K562 (cell line): ENCODE results near the gene DSCAM. TPM values are rescaled to one million over a fixed set of nuclear protein-coding genes. Genes with fewer than 3 reads are reported as not detected.

Source experiments
- ATAC-seq: fragments of 200-7000 bp; cut with Tn5 transposase; 3 replicates; pipeline ENCODE4 v1.9.1; 2020; ENCODE audit warnings: moderate library complexity
- BruUV-seq: library from RNA; stranded (reverse); fragments of 400-500 nt; replicated peaks from 2 replicates; lab custom pipeline; 2021; lab: Mats Ljungman, UMichigan
- CTCF ChIA-PET: fragments of 300-600 bp; formaldehyde crosslinking; extraction: SDS; loops from one replicate; lab custom pipeline; 2021; ENCODE audit warnings: low intra/inter-chr PET ratio; lab: Yijun Ruan, JAX
- POLR2A ChIA-PET: fragments of 300-600, 350-650 bp; sonication (Branson Sonifier 250); formaldehyde crosslinking; extraction: SDS; loops from one replicate; lab custom pipeline; 2021; ENCODE audit warnings: antibody characterized with exemption, inconsistent platforms; lab: Yijun Ruan, JAX
- DNase-seq, 4 experiments: peaks; one replicate each; pipeline versions ENCODE4 v3.0.0 to v3.0.0-alpha.2; 2011 to 2018; ENCODE audit warnings: low spot score in 3 of 4, mixed read lengths in 3 of 4; ENCODE audit errors: extremely low read depth in 1 of 4
- FAIRE-seq: peaks from 2 replicates; lab custom pipeline; 2011; peaks lifted over from hg19 to GRCh38; lab: Jason Lieb, UNC
- H2AFZ ChIP-seq: 2 replicates; pipeline ENCODE4 v1.6.0; 2011; ENCODE audit warnings: low read depth, low read length, control low read depth, inconsistent platforms
- H3K27ac ChIP-seq: fragments of 200-600 bp; 3 replicates; pipeline ENCODE4 v1.8.0; 2011; ENCODE audit warnings: low read depth, mild to moderate bottlenecking, control low read depth, inconsistent platforms, low read length, moderate library complexity, mixed read lengths; ENCODE audit errors: extremely low read depth
- H3K27me3 ChIP-seq, 2 experiments: fragments of 300-600 bp in 1 of 2; 2 replicates in 1 of 2; 3 replicates in 1 of 2; pipeline versions ENCODE4 v1.6.0 to v1.8.0; 2011; ENCODE audit warnings: inconsistent platforms in 2 of 2, low read length in 2 of 2, mild to moderate bottlenecking in 1 of 2, mixed read lengths in 1 of 2, moderate library complexity in 1 of 2; ENCODE audit not compliant: control insufficient read depth in 2 of 2, insufficient read depth in 2 of 2
- H3K36me3 ChIP-seq: fragments of 300-600 bp; 3 replicates; pipeline ENCODE4 v1.8.0; 2011; ENCODE audit warnings: mild to moderate bottlenecking, low read length, inconsistent platforms; ENCODE audit not compliant: control insufficient read depth, insufficient read depth
- H3K4me1 ChIP-seq, 2 experiments: fragments of 200-600 bp in 1 of 2; replicated peaks in 1 of 2; 2 replicates in 1 of 2; 3 replicates in 1 of 2; pipeline versions ENCODE4 v1.5.1 to v1.8.0; 2011; ENCODE audit warnings: inconsistent platforms in 2 of 2, low read length in 2 of 2, mild to moderate bottlenecking in 1 of 2, mixed read lengths in 1 of 2, moderate library complexity in 1 of 2; ENCODE audit not compliant: control insufficient read depth in 2 of 2, insufficient read depth in 2 of 2
- H3K4me2 ChIP-seq: 2 replicates; pipeline ENCODE4 v1.6.1; 2011; ENCODE audit warnings: low read length, control low read depth, inconsistent platforms, mixed read lengths; ENCODE audit not compliant: insufficient read depth
- H3K4me3 ChIP-seq: fragments of 200-600 bp; sonication (generic), shearing (Covaris generic); 2 replicates; pipeline ENCODE4 v1.5.1; 2016; ENCODE audit warnings: control low read depth, inconsistent platforms
- H3K79me2 ChIP-seq: fragments of 200-600 bp; 3 replicates; pipeline ENCODE4 v1.8.0; 2011; ENCODE audit warnings: low read length, inconsistent platforms; ENCODE audit not compliant: control insufficient read depth, insufficient read depth
- H3K9ac ChIP-seq, 2 experiments: 2 replicates each; pipeline versions ENCODE4 v1.6.0 to v1.6.1; 2011; ENCODE audit warnings: low read depth in 2 of 2, low read length in 2 of 2, control low read depth in 1 of 2, inconsistent platforms in 1 of 2, mild to moderate bottlenecking in 1 of 2, mixed read lengths in 1 of 2; ENCODE audit not compliant: insufficient read depth in 1 of 2
- H3K9me1 ChIP-seq: one replicate; pipeline ENCODE4 v1.6.0; 2011; ENCODE audit warnings: inconsistent platforms, mild to moderate bottlenecking, low read length, moderate library complexity; ENCODE audit not compliant: control insufficient read depth, insufficient read depth
- H3K9me3 ChIP-seq: replicated peaks from 2 replicates; pipeline ENCODE4 v1.5.1; 2011; ENCODE audit warnings: low read depth, low read length, inconsistent platforms; ENCODE audit not compliant: control insufficient read depth, insufficient read depth
- H4K20me1 ChIP-seq: replicated peaks from 2 replicates; pipeline ENCODE4 v1.6.1; 2011; ENCODE audit warnings: low read length, inconsistent platforms, mixed read lengths; ENCODE audit not compliant: control insufficient read depth, insufficient read depth
- ATF1 ChIP-seq, 2 experiments: fragments of 450-650 bp in 1 of 2; IDR thresholded peaks; 2 replicates each; pipeline ENCODE4 v1.6.1; 2016; ENCODE audit warnings: missing compliant biosample characterization in 1 of 2, missing genetic modification characterization in 1 of 2
- CEBPG ChIP-seq, 3 experiments: fragments of 200-800 bp in 1 of 3; sonication (Bioruptor generic) in 1 of 3; sonication (generic) in 1 of 3; formaldehyde crosslinking in 1 of 3; IDR thresholded peaks in 2 of 3; conservative IDR thresholded peaks in 1 of 3; 2 replicates each; pipeline versions ENCODE4 v1.6.1 to v1.8.0; 2016 to 2022; ENCODE audit warnings: missing compliant biosample characterization in 2 of 3, missing genetic modification characterization in 2 of 3, mild to moderate bottlenecking in 1 of 3, missing genetic modification reagents in 1 of 3
- FOXK1 ChIP-seq: sonication (generic); formaldehyde crosslinking; IDR thresholded peaks from 2 replicates; pipeline ENCODE4 v1.8.0; 2022; ENCODE audit warnings: missing genetic modification reagents, mild to moderate bottlenecking, borderline replicate concordance
- MCM5 ChIP-seq: fragments of 450-650 bp; IDR thresholded peaks from 2 replicates; pipeline ENCODE4 v1.6.1; 2016; ENCODE audit warnings: low read depth
- PYGO2 ChIP-seq: fragments of 450-650 bp; IDR thresholded peaks from 2 replicates; pipeline ENCODE4 v1.6.1; 2016; ENCODE audit warnings: mild to moderate bottlenecking, missing genetic modification characterization, moderate library complexity, missing compliant biosample characterization
- SMAD2 ChIP-seq: fragments of 150-350 bp; IDR thresholded peaks from 2 replicates; pipeline ENCODE4 v1.6.1; 2014; ENCODE audit warnings: low read depth, mild to moderate bottlenecking, low read length
- SNRNP70 ChIP-seq: fragments of 200-400 bp; formaldehyde crosslinking; optimal IDR thresholded peaks from 2 replicates; pipeline ENCODE3; 2017; ENCODE audit warnings: low read depth, low read length
- TEAD4 ChIP-seq, 2 experiments: sonication (generic) in 1 of 2; formaldehyde crosslinking in 1 of 2; IDR thresholded peaks; 2 replicates each; pipeline versions ENCODE4 v1.6.1 to v1.8.0; 2012 to 2022; ENCODE audit warnings: borderline replicate concordance in 1 of 2, inconsistent platforms in 1 of 2, low read length in 1 of 2, mild to moderate bottlenecking in 1 of 2, missing genetic modification reagents in 1 of 2
- ZNF12 ChIP-seq: sonication (generic); formaldehyde crosslinking; IDR thresholded peaks from 2 replicates; pipeline ENCODE4 v1.4.0; 2020; ENCODE audit warnings: mild to moderate bottlenecking, missing genetic modification reagents
- ZNF408 ChIP-seq: fragments of 250-450 bp; sonication (Bioruptor Pico); IDR thresholded peaks from 2 replicates; pipeline ENCODE4 v1.4.0; 2020; ENCODE audit warnings: low read depth, mild to moderate bottlenecking, moderate library complexity
- ZNF778 ChIP-seq: fragments of 450-650 bp; formaldehyde crosslinking; IDR thresholded peaks from 2 replicates; pipeline ENCODE4 v1.4.0; 2020; ENCODE audit warnings: mild to moderate bottlenecking, moderate library complexity
- WGBS: fragments of 100-300 bp; shearing (Covaris generic); methylation state at CpG from one replicate; pipeline ENCODE4 v1.1.6; 2016; ENCODE audit warnings: low coverage, mixed read lengths; ENCODE audit not compliant: insufficient coverage; ENCODE audit errors: missing lambda C conversion rate; 5-methylcytosine and 5-hydroxymethylcytosine counted together
- in situ Hi-C: fragments of 300-500 bp; cut with MboI; formaldehyde crosslinking; loops from 4 replicates; pipeline ENCODE4 v1.15.0; 2018; ENCODE audit warnings: inconsistent platforms, mixed read lengths
- intact Hi-C: fragments of 100-400 bp; cut with micrococcal nuclease; formaldehyde crosslinking; loops from 2 replicates; pipeline ENCODE4 v1.14.2; 2022
- polyA plus RNA-seq, 8 experiments: library from polyadenylated mRNA; depleted of rRNA in 4 of 8; stranded (reverse) in 5 of 8; unstranded in 3 of 8; fragments of >200 nt; fragmentation: Nextera tagmentation in 2 of 8; fragmentation: Illumina TruSeq in 1 of 8; extraction: Ambion mirVana in 2 of 8; extraction: Trizol in 1 of 8; gene quantifications; 2 replicates each; pipeline versions ENCODE4 v1.2.1 to v1.2.3, GENCODE V29; 2011 to 2014; ENCODE audit warnings: inconsistent platforms in 1 of 8, missing spikeins in 1 of 8
- total RNA-seq, 7 experiments: library from RNA; depleted of rRNA in 6 of 7; stranded (reverse); fragments of >200 nt in 6 of 7; fragmentation: Illumina TruSeq in 2 of 7; extraction: Trizol in 2 of 7; gene quantifications; 2 replicates each; pipeline versions ENCODE4 v1.2.1 to v1.2.3, GENCODE V29; 2011 to 2021; ENCODE audit warnings: low replicate concordance in 1 of 7
- TF ChIP-seq, protein P1 (sequence below): fragments of 450-650 bp; formaldehyde crosslinking; IDR thresholded peaks from 2 replicates; pipeline ENCODE4 v1.4.0; 2022; ENCODE audit warnings: missing genetic modification characterization
- TF ChIP-seq, protein P2 (sequence below): fragments of 450-650 bp; IDR thresholded peaks from 2 replicates; pipeline ENCODE4 v1.6.1; 2014; ENCODE audit warnings: low read depth, mild to moderate bottlenecking, moderate library complexity, borderline replicate concordance
- TF ChIP-seq, protein P3 (sequence below): sonication (generic); formaldehyde crosslinking; IDR thresholded peaks from 2 replicates; pipeline ENCODE4 v1.8.0; 2022; ENCODE audit warnings: mild to moderate bottlenecking, missing genetic modification reagents
- TF ChIP-seq, protein P4 (sequence below): sonication (generic); formaldehyde crosslinking; IDR thresholded peaks from 2 replicates; pipeline ENCODE4 v1.5.0; 2020; ENCODE audit warnings: missing genetic modification reagents

Gene DSCAM
- total and polyA plus RNA-seq, 9 of the 15 experiments (the other 6 are each of a cell fraction or from before 2014, with no cell fraction given): not detected

DNA sequence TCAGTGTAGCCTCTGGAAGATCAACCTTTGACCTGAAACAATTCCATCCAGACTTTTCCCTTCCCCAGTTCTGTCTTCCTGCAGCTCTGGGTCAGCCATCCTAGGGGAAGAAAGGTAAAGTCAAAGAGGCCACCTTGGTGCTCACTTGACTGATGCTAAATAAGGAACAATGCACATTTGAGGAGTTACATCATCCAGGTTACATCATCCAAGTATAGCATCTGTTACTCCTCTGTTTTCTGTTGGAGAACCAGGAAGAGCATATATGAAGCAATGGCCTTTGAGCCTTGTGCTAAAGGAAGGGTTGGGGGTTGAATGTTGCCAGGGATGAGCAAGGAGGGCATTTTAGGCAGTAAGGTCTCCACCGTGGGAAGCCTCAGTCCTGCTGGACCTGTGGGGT is 3.1 kb upstream of the DSCAM start (continued):
- TF ChIP-seq CEBPG (CRISPR knock-in tag; IDR thresholded peaks at IDR 0.05) (no peak), CEBPG (tag; conservative IDR thresholded peaks at IDR 0.05 in 1 of 2, IDR thresholded peaks at IDR 0.05 in 1 of 2) (no peak), SNRNP70 (no peak), SMAD2 (no peak), ZNF778 (no peak), FOXK1 (CRISPR knock-in tag) (no peak), PYGO2 (tag) (no peak), ATF1 (CRISPR knock-in tag; IDR thresholded peaks at IDR 0.05) (no peak), ATF1 (tag; IDR thresholded peaks at IDR 0.05) (no peak)

DNA sequence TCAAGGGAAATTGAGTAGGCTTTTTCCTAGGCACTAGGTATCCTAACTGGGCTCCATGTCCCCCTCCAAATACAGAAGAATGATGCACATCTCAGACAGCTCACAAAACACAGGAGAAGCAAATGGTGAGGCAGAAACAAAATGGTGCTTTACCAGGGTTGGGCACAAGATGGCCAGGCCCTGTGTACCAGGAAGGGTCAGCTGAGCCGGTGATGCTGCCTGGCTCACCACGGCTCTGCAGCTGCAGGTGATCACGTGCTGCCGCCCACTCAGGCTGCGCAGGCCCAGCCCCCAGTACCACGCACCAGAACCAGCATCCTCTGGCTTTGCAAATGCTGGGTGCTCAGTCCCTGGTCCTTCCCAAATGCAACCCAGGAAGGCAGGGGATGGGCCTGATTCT is 993 bp upstream of the DSCAM start:
- ChIA-PET CTCF (no interaction called here), POLR2A (interaction anchor here (0.5 kb wide), 1 partner anchor 579 kb away, joined by 3 read pairs; no protein-coding TSS in a partner anchor)
- no peak overlapping the region for H3K9ac ChIP-seq
- no peak overlapping the region for H3K4me3 ChIP-seq
- no peak overlapping the region for H3K4me2 ChIP-seq
- no peaks in the 10 kb centered on the region for H3K79me2 ChIP-seq
- FAIRE-seq (no peak), ATAC-seq (no peak), DNase-seq (no peak)
- H3K9me1 ChIP-seq: no peaks in the 10 kb centered on the region
- no peaks in the 10 kb centered on the region for H4K20me1 ChIP-seq
- intact Hi-C loops (no loop called here), in situ Hi-C loops (no loop called here)
- TF ChIP-seq MCM5 (no peak), TEAD4 (IDR thresholded peaks at IDR 0.05; ENCODE audit: low read length) (no peak), TEAD4 (CRISPR knock-in tag; IDR thresholded peaks at IDR 0.05; ENCODE audit: borderline replicate concordance) (no peak), ZNF408 (no peak), ZNF12 (no peak)
- TF ChIP-seq, protein P1, sequence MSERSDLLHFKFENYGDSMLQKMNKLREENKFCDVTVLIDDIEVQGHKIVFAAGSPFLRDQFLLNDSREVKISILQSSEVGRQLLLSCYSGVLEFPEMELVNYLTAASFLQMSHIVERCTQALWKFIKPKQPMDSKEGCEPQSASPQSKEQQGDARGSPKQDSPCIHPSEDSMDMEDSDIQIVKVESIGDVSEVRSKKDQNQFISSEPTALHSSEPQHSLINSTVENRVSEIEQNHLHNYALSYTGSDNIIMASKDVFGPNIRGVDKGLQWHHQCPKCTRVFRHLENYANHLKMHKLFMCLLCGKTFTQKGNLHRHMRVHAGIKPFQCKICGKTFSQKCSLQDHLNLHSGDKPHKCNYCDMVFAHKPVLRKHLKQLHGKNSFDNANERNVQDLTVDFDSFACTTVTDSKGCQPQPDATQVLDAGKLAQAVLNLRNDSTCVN (CRISPR knock-in tag): no peak
- TF ChIP-seq, protein P2, sequence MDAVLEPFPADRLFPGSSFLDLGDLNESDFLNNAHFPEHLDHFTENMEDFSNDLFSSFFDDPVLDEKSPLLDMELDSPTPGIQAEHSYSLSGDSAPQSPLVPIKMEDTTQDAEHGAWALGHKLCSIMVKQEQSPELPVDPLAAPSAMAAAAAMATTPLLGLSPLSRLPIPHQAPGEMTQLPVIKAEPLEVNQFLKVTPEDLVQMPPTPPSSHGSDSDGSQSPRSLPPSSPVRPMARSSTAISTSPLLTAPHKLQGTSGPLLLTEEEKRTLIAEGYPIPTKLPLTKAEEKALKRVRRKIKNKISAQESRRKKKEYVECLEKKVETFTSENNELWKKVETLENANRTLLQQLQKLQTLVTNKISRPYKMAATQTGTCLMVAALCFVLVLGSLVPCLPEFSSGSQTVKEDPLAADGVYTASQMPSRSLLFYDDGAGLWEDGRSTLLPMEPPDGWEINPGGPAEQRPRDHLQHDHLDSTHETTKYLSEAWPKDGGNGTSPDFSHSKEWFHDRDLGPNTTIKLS: no peak
- TF ChIP-seq, protein P3, sequence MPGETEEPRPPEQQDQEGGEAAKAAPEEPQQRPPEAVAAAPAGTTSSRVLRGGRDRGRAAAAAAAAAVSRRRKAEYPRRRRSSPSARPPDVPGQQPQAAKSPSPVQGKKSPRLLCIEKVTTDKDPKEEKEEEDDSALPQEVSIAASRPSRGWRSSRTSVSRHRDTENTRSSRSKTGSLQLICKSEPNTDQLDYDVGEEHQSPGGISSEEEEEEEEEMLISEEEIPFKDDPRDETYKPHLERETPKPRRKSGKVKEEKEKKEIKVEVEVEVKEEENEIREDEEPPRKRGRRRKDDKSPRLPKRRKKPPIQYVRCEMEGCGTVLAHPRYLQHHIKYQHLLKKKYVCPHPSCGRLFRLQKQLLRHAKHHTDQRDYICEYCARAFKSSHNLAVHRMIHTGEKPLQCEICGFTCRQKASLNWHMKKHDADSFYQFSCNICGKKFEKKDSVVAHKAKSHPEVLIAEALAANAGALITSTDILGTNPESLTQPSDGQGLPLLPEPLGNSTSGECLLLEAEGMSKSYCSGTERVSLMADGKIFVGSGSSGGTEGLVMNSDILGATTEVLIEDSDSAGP (CRISPR knock-in tag): no peak
- TF ChIP-seq, protein P4, sequence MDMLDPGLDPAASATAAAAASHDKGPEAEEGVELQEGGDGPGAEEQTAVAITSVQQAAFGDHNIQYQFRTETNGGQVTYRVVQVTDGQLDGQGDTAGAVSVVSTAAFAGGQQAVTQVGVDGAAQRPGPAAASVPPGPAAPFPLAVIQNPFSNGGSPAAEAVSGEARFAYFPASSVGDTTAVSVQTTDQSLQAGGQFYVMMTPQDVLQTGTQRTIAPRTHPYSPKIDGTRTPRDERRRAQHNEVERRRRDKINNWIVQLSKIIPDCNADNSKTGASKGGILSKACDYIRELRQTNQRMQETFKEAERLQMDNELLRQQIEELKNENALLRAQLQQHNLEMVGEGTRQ: peak; percentile 42; the same call in 1 of the 2 replicates
- no TSS peak for BruUV-seq
- H3K27ac ChIP-seq: no peak overlapping the region
- H3K27me3 ChIP-seq: no peaks in the 10 kb centered on the region
- H3K9me3 ChIP-seq: no peaks in the 10 kb centered on the region
- H2AFZ ChIP-seq: no peak overlapping the region
- H3K36me3 ChIP-seq: no peaks in the 10 kb centered on the region
- H3K4me1 ChIP-seq: no peaks in the 10 kb centered on the region
- 0% methylated on average over 6 of the region's 6 CpGs for WGBS
